Astrocyte (in vitro differentiated cells and primary cell): ENCODE measurements around the gene MNAT1.

Experiments used
- CTCF ChIP-seq: IDR thresholded peaks from 2 replicates; pipeline ENCODE4 v1.5.1; 2011; ENCODE audit warnings: low read depth, mild to moderate bottlenecking, inconsistent platforms, low read length, moderate library complexity; ENCODE audit not compliant: insufficient read depth
- EZH2 ChIP-seq: IDR thresholded peaks from 2 replicates; pipeline ENCODE4 v1.6.1; 2012; ENCODE audit warnings: mild to moderate bottlenecking, low read length, inconsistent platforms; ENCODE audit not compliant: insufficient read depth

- TF ChIP-seq CTCF (no peak), EZH2 (no peak)
Observed at GRCh38 chr14:60753264-60754119, 18.9 kb downstream of the MNAT1 start.
